ENCODE results near the gene VAMP8. TPM values are rescaled to one million over a fixed set of nuclear protein-coding genes. Genes with fewer than 3 reads are reported as not detected.

Gene VAMP8
- total and polyA plus RNA-seq, 2 experiments from 2014 or later, result 1.2 to 1.7 TPM

DNA sequence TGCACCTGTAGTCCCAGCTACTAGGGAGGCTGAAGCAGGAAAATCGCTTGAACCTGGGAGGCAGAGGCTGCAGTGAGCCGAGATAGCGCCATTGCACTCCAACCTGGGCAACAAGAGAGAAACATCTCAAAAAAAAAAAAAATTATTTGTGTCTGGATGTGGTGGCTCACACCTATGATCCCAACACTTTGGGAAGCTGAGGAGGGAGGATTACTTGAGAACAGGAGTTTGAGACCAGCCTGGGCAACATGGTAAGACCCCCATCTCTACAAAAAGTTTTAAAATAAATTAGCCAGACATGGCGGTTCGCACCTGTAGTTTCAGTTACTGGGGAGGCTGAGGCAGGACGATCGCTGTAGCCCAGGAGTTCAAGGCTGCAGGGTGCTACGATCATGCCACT, 1.6 kb upstream of the VAMP8 start:
- in situ Hi-C loops (cut with MboI), result no loop called here
- H3K27me3 ChIP-seq (replicated peaks; ENCODE audit: insufficient read depth), result no peaks in the 10 kb centered on the region; the same call in 1 of the 2 replicates

GRCh38 chr2:85577063-85577385, 362 bp upstream of the VAMP8 start:
- in situ Hi-C loops (cut with MboI), result no loop called here
- Histone ChIP-seq H4K20me1 (ENCODE audit: insufficient read depth) (no peaks in the 10 kb centered on the region), H2AFZ (no peak overlapping the region), H3K4me1 (ENCODE audit: insufficient read depth) (no peaks in the 10 kb centered on the region), H3K9me2 (ENCODE audit: insufficient read depth) (no peaks in the 10 kb centered on the region), H3K4me2 (ENCODE audit: unreplicated experiment) (no peak overlapping the region), H3K36me3 (ENCODE audit: low read depth) (no peaks in the 10 kb centered on the region), H3K79me2 (ENCODE audit: insufficient read depth) (no peaks in the 10 kb centered on the region), H3F3A (ENCODE audit: insufficient read depth) (no peaks in the 10 kb centered on the region), H3K9me3 (ENCODE audit: low read depth) (no peaks in the 10 kb centered on the region), H3K27ac (no peak overlapping the region), H3K27me3 (replicated peaks; ENCODE audit: insufficient read depth) (no peaks in the 10 kb centered on the region), H3K9ac (no peak overlapping the region), H3K4me3 (no peak overlapping the region)
- 88 to 93% methylated on average over 2 to 3 of the region's 3 CpGs for WGBS, 2 experiments (ENCODE audit: low coverage in 1 of 2, low lambda C conversion rate in 2 of 2, missing lambda C conversion rate in 2 of 2)
- DNase-seq, result no peak
- TF ChIP-seq EZH2 (IDR thresholded peaks at IDR 0.05; ENCODE audit: insufficient read depth, poor library complexity, severe bottlenecking), result no peak
- TF ChIP-seq EZH2phosphoT487 (IDR thresholded peaks at IDR 0.05; ENCODE audit: insufficient read depth, low read depth), result no peak

More for the DNA sequence above, 1.6 kb upstream of the VAMP8 start:
- H3K79me2 ChIP-seq (ENCODE audit: insufficient read depth), result no peaks in the 10 kb centered on the region
- TF ChIP-seq EZH2 (IDR thresholded peaks at IDR 0.05; ENCODE audit: insufficient read depth, poor library complexity, severe bottlenecking) (no peak), EZH2phosphoT487 (IDR thresholded peaks at IDR 0.05; ENCODE audit: insufficient read depth, low read depth) (no peak)
- no peaks in the 10 kb centered on the region for H4K20me1 ChIP-seq (ENCODE audit: insufficient read depth)
- H3K4me2 ChIP-seq (ENCODE audit: unreplicated experiment), result no peak overlapping the region
- H3K9ac ChIP-seq, result no peak overlapping the region
- no peak overlapping the region for H3K4me3 ChIP-seq
- WGBS, 2 experiments (ENCODE audit: low coverage in 1 of 2, low lambda C conversion rate in 2 of 2, missing lambda C conversion rate in 2 of 2), result 82 to 84% methylated on average over 8 of the region's 8 CpGs
- DNase-seq, result no peak
- no peak overlapping the region for H2AFZ ChIP-seq
- H3K36me3 ChIP-seq (ENCODE audit: low read depth), result no peaks in the 10 kb centered on the region
- H3F3A ChIP-seq (ENCODE audit: insufficient read depth), result no peaks in the 10 kb centered on the region
- no peak overlapping the region for H3K27ac ChIP-seq
- no peaks in the 10 kb centered on the region for H3K9me3 ChIP-seq (ENCODE audit: low read depth)
- H3K9me2 ChIP-seq (ENCODE audit: insufficient read depth), result no peaks in the 10 kb centered on the region
- H3K4me1 ChIP-seq (ENCODE audit: insufficient read depth), result no peaks in the 10 kb centered on the region

GRCh38 chr2:85578243-85579180, 1.1 kb downstream of the VAMP8 start:
- Histone ChIP-seq H3K9ac (no peak overlapping the region), H3K27ac (no peak overlapping the region), H3K4me3 (no peak overlapping the region), H3K9me2 (ENCODE audit: insufficient read depth) (no peaks in the 10 kb centered on the region), H3K4me2 (ENCODE audit: unreplicated experiment) (no peak overlapping the region), H3K4me1 (ENCODE audit: insufficient read depth) (no peaks in the 10 kb centered on the region), H3K27me3 (replicated peaks; ENCODE audit: insufficient read depth) (no peaks in the 10 kb centered on the region), H3K36me3 (ENCODE audit: low read depth) (no peaks in the 10 kb centered on the region), H2AFZ (no peak overlapping the region), H4K20me1 (ENCODE audit: insufficient read depth) (no peaks in the 10 kb centered on the region), H3K79me2 (ENCODE audit: insufficient read depth) (no peaks in the 10 kb centered on the region), H3K9me3 (ENCODE audit: low read depth) (no peaks in the 10 kb centered on the region), H3F3A (ENCODE audit: insufficient read depth) (no peaks in the 10 kb centered on the region)
- in situ Hi-C loops (cut with MboI), result no loop called here
- 71 to 73% methylated on average over 19 of the region's 19 CpGs for WGBS, 2 experiments (ENCODE audit: low coverage in 1 of 2, low lambda C conversion rate in 2 of 2, missing lambda C conversion rate in 2 of 2)
- DNase-seq, result no peak
- TF ChIP-seq EZH2 (IDR thresholded peaks at IDR 0.05; ENCODE audit: insufficient read depth, poor library complexity, severe bottlenecking) (no peak), EZH2phosphoT487 (IDR thresholded peaks at IDR 0.05; ENCODE audit: insufficient read depth, low read depth) (no peak)

DNA sequence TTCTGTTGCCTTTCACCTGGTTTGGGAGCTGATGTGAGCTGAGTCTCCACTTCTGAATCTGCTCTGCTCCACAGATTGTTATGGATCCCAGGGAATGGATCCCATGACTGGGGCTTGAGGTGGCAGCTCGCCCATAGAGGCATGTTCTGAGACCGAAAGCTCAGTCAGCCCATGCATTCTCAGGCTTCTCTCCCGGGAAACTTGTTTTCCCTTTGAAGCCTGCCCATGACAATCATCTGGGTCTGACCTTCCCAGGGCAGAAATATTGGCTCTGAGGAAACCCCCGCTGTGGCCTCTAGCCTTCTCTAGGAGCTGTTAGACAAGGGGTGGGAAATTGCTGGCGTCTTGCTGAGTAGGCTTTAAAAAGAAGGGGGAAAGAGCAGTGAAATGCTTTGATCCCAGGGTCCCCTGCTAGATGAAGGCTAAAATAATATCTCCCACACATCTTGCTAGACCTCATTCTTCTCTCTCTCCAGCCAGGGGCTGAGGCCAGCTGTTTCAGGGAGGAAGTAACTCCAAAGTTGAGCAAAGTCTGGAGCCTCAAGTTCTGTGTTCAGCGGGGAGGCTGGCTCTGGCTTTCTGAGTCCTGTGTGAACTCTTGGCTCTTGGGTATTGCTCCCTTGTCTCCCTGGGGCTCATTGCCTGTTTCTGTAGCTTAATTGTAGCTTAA, 2.0 kb downstream of the VAMP8 start:
- Histone ChIP-seq H3F3A (ENCODE audit: insufficient read depth) (no peaks in the 10 kb centered on the region), H3K27ac (no peak overlapping the region), H4K20me1 (ENCODE audit: insufficient read depth) (no peaks in the 10 kb centered on the region), H3K36me3 (ENCODE audit: low read depth) (no peaks in the 10 kb centered on the region), H3K27me3 (replicated peaks; ENCODE audit: insufficient read depth) (no peaks in the 10 kb centered on the region), H3K4me2 (ENCODE audit: unreplicated experiment) (no peak overlapping the region), H3K9me3 (ENCODE audit: low read depth) (no peaks in the 10 kb centered on the region), H3K9me2 (ENCODE audit: insufficient read depth) (no peaks in the 10 kb centered on the region), H3K4me1 (ENCODE audit: insufficient read depth) (no peaks in the 10 kb centered on the region), H3K79me2 (ENCODE audit: insufficient read depth) (no peaks in the 10 kb centered on the region), H3K4me3 (no peak overlapping the region), H2AFZ (no peak overlapping the region), H3K9ac (no peak overlapping the region)
- DNase-seq, result no peak
- in situ Hi-C loops (cut with MboI), result no loop called here
- TF ChIP-seq EZH2 (IDR thresholded peaks at IDR 0.05; ENCODE audit: insufficient read depth, poor library complexity, severe bottlenecking) (no peak), EZH2phosphoT487 (IDR thresholded peaks at IDR 0.05; ENCODE audit: insufficient read depth, low read depth) (no peak)
- WGBS, 2 experiments (ENCODE audit: low coverage in 1 of 2, low lambda C conversion rate in 2 of 2, missing lambda C conversion rate in 2 of 2), result 72 to 73% methylated on average over 6 of the region's 6 CpGs

All from GM23248 (cell line).